ENCODE measurements around the gene KRT77.

The KRT77 gene

DNA sequence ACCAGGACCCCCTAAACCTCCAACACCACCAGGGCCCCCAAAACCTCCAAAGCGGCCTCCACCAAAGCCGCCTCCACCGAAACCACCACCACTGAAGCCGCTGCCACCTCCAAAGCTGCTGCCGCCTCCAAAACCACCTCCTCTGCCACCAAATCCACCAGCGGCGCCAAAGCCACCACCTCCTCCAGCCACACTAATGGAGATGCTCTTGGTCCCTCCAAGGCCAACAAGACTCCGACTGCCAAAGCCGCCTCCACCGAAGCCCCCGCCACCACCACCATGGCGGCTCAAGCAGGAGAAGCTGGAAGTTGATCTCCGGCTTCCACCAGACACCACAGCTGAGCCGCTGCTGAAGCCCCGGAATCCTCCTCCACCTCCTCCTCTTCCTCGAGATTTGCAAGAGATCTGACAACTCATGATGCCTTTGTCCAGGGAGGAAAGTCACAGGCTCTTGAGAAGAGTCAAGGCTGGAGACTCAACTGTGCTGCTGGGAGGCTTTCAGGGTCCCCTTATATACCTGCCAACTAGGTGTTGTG lies 51.5 kb downstream of the KRT77 start, which contains the start of gene KRT2:
Gene KRT2, minus strand, starts transcription at position 486 of the 536 bp plus-strand sequence. Its CDS starts 69 bp downstream, at position 417.
- DNase-seq = no peak
- Histone ChIP-seq H3K27ac (ENCODE audit: insufficient read depth, low read length, poor library complexity, severe bottlenecking) (no peak within 1 kb of the TSS), H3K4me1 (ENCODE audit: control insufficient read depth, insufficient read depth, low read length, poor library complexity, severe bottlenecking) (no peaks in the 10 kb centered on the region), H3K9me3 (ENCODE audit: control insufficient read depth, low read length) (no peaks in the 10 kb centered on the region), H3K36me3 (ENCODE audit: control insufficient read depth, insufficient read depth, low read length) (no peaks in the 10 kb centered on the region), H3K4me3 (ENCODE audit: insufficient read depth, low read depth, low read length, poor library complexity, severe bottlenecking) (no peak within 1 kb of the TSS), H3K27me3 (replicated peaks; ENCODE audit: control insufficient read depth, insufficient read depth, low read length, poor library complexity, severe bottlenecking) (no peaks in the 10 kb centered on the region)

DNA sequence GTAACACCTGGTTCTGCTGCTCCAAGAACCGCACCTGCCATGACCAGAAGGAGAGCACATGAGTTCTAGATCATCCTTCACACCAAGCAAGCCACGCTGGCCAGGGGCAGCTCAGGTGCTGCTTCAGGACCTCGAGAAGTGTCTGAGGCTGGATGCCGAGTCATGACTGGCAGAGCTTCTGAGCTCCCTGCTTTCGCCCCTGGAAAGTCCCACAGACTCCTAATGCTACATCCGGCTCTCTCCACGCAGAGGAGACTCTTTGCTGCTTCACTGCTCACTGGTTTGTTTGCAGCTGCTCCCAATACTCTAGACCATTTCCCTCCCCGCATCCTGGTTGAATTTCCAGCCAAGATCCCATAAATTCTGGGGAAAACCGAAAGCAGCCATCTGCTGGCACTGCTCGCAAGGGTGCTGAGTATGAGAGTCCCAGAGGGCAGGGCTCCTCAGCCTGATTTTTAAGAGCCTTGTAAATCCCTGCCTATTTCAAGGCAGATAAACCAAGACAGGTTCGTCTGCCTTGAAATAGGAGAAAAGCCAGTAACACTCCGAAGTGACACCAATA lies 52.7 kb downstream of the KRT77 start:
- DNase-seq = no peak
- H3K9me3 ChIP-seq (ENCODE audit: control insufficient read depth, low read length) = no peaks in the 10 kb centered on the region
- no peaks in the 10 kb centered on the region for H3K27me3 ChIP-seq (replicated peaks; ENCODE audit: control insufficient read depth, insufficient read depth, low read length, poor library complexity, severe bottlenecking)

DNA sequence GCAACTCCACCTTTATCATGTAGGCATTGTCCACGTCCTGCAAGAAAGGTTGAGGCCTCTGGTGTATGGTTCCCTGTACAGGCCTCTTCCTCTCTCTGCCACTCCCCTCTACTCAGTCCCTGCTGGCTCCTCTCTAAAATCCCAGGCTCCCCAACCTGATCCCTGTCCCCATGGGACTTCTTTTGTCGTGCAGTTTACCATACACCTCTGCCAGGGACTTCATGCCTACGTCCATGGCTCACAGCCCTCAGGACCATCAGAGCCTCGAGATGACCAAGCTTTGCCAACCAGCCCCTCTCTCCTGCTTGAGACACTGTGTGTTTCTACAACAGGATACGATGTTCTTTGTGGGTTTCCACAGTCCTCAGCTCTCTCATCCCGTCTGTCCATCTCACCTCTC lies 54.3 kb downstream of the KRT77 start:
- DNase-seq = no peak
- H3K27ac ChIP-seq (ENCODE audit: insufficient read depth, low read length, poor library complexity, severe bottlenecking) = no peak overlapping the region
- no peaks in the 10 kb centered on the region for H3K36me3 ChIP-seq (ENCODE audit: control insufficient read depth, insufficient read depth, low read length)
- H3K4me3 ChIP-seq (ENCODE audit: insufficient read depth, low read depth, low read length, poor library complexity, severe bottlenecking) = no peak overlapping the region
- H3K9me3 ChIP-seq (ENCODE audit: control insufficient read depth, low read length) = no peaks in the 10 kb centered on the region
- H3K27me3 ChIP-seq (replicated peaks; ENCODE audit: control insufficient read depth, insufficient read depth, low read length, poor library complexity, severe bottlenecking) = no peaks in the 10 kb centered on the region
- H3K4me1 ChIP-seq (ENCODE audit: control insufficient read depth, insufficient read depth, low read length, poor library complexity, severe bottlenecking) = peaks cover 9% of the 10 kb centered on the region

More for the DNA sequence above, 52.7 kb downstream of the KRT77 start:
- H3K27ac ChIP-seq (ENCODE audit: insufficient read depth, low read length, poor library complexity, severe bottlenecking) = no peak overlapping the region
- no peaks in the 10 kb centered on the region for H3K36me3 ChIP-seq (ENCODE audit: control insufficient read depth, insufficient read depth, low read length)
- H3K4me1 ChIP-seq (ENCODE audit: control insufficient read depth, insufficient read depth, low read length, poor library complexity, severe bottlenecking) = peaks cover 6% of the 10 kb centered on the region
- no peak overlapping the region for H3K4me3 ChIP-seq (ENCODE audit: insufficient read depth, low read depth, low read length, poor library complexity, severe bottlenecking)

DNA sequence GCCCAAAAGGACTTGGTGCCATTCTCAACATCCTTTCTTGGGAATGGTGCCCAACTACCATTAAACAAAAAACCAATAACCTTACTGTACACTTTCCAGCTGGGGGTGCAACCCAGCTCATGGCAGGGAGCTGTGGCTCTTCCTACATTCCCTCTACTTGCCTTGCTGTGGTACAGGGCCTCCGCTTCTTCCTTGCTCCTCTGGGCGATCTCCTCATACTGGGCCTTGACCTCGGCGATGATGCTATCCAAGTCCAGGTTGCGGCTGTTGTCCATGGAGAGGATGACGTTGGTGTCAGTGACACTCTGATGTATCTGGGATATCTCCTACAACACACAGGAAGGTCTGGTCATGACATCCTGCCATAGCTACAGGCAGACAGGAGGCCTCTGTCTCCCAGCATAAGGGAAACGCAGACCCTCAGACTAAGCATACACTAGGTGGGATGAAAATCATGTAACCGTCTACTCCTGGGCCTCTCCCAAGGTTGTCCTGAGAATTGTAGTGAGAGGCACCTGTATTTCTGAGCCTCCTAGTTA lies 55.2 kb downstream of the KRT77 start:
- peaks cover 9% of the 10 kb centered on the region for H3K4me1 ChIP-seq (ENCODE audit: control insufficient read depth, insufficient read depth, low read length, poor library complexity, severe bottlenecking)
- H3K27ac ChIP-seq (ENCODE audit: insufficient read depth, low read length, poor library complexity, severe bottlenecking) = no peak overlapping the region
- no peaks in the 10 kb centered on the region for H3K9me3 ChIP-seq (ENCODE audit: control insufficient read depth, low read length)
- no peaks in the 10 kb centered on the region for H3K27me3 ChIP-seq (replicated peaks; ENCODE audit: control insufficient read depth, insufficient read depth, low read length, poor library complexity, severe bottlenecking)
- DNase-seq = no peak
- no peaks in the 10 kb centered on the region for H3K36me3 ChIP-seq (ENCODE audit: control insufficient read depth, insufficient read depth, low read length)
- H3K4me3 ChIP-seq (ENCODE audit: insufficient read depth, low read depth, low read length, poor library complexity, severe bottlenecking) = no peak overlapping the region

DNA sequence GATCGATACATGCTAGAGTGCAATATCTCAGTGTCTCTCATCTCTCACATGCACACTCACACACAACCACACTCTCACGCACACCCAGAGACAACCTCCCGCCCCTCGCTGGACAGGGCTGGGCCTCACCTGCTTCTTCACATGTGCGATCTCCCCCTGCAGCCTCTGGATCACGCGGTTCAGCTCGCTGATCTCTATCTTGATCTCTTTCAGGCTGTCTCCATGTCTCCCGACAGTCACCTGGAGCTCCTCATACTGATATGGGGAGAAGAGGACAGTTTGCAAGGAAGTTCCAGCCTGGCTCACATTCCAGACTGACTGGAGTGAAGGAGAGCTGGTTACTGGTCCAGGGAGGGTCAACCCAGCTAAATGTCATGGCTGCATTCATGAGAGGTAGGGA lies 55.7 kb downstream of the KRT77 start:
- no peaks in the 10 kb centered on the region for H3K36me3 ChIP-seq (ENCODE audit: control insufficient read depth, insufficient read depth, low read length)
- H3K27ac ChIP-seq (ENCODE audit: insufficient read depth, low read length, poor library complexity, severe bottlenecking) = no peak overlapping the region
- DNase-seq = no peak
- no peak overlapping the region for H3K4me3 ChIP-seq (ENCODE audit: insufficient read depth, low read depth, low read length, poor library complexity, severe bottlenecking)
- peaks cover 9% of the 10 kb centered on the region for H3K4me1 ChIP-seq (ENCODE audit: control insufficient read depth, insufficient read depth, low read length, poor library complexity, severe bottlenecking)
- H3K9me3 ChIP-seq (ENCODE audit: control insufficient read depth, low read length) = no peaks in the 10 kb centered on the region
- no peaks in the 10 kb centered on the region for H3K27me3 ChIP-seq (replicated peaks; ENCODE audit: control insufficient read depth, insufficient read depth, low read length, poor library complexity, severe bottlenecking)

DNA sequence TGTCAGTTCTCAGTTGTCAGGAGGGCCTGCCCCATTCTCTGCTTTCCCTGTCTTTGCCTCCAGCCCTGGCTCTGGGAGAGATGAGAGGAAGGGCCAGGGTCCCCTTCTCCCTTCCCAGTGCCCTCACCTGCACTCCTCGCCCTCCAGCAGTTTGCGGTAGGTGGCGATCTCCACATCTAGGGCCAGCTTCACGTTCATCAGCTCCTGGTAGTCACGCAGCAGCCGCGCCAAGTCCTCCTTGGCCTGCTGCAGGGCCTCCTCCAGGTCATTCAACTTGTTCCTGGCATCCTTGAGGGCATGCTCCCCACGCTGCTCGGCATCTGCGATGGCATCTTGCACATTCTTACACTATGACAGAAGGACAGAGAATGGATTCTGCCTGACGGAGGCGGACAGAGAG lies 56.7 kb downstream of the KRT77 start:
- Histone ChIP-seq H3K4me1 (ENCODE audit: control insufficient read depth, insufficient read depth, low read length, poor library complexity, severe bottlenecking) (peaks cover 12% of the 10 kb centered on the region), H3K27ac (ENCODE audit: insufficient read depth, low read length, poor library complexity, severe bottlenecking) (peak overlapping the region; percentile 50), H3K4me3 (ENCODE audit: insufficient read depth, low read depth, low read length, poor library complexity, severe bottlenecking) (no peak overlapping the region), H3K9me3 (ENCODE audit: control insufficient read depth, low read length) (no peaks in the 10 kb centered on the region), H3K27me3 (replicated peaks; ENCODE audit: control insufficient read depth, insufficient read depth, low read length, poor library complexity, severe bottlenecking) (no peaks in the 10 kb centered on the region), H3K36me3 (ENCODE audit: control insufficient read depth, insufficient read depth, low read length) (no peaks in the 10 kb centered on the region)
- DNase-seq = no peak

DNA sequence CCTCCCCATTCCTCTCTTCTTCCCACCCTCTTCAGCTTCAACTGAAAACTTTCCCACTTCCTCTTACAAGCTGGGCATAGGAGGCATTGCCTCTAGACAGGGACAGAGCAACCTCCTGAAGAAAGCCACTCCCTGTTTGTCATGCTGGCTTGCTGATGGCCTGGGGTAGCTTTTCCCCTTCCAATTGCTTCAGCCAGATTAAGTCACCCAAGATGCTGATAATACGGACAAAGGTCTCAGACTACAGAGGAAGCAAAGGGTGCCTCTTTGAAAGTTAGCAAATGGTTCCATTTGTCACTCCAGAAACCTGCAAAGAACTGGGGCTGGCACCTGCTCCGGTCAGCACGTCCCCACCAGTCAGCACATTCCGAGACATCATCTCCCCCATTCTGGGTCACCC lies 57.3 kb downstream of the KRT77 start:
- Histone ChIP-seq H3K36me3 (ENCODE audit: control insufficient read depth, insufficient read depth, low read length) (no peaks in the 10 kb centered on the region), H3K9me3 (ENCODE audit: control insufficient read depth, low read length) (no peaks in the 10 kb centered on the region), H3K4me1 (ENCODE audit: control insufficient read depth, insufficient read depth, low read length, poor library complexity, severe bottlenecking) (peaks cover 12% of the 10 kb centered on the region), H3K4me3 (ENCODE audit: insufficient read depth, low read depth, low read length, poor library complexity, severe bottlenecking) (no peak overlapping the region), H3K27ac (ENCODE audit: insufficient read depth, low read length, poor library complexity, severe bottlenecking) (peak overlapping the region; percentile 50), H3K27me3 (replicated peaks; ENCODE audit: control insufficient read depth, insufficient read depth, low read length, poor library complexity, severe bottlenecking) (no peaks in the 10 kb centered on the region)
- DNase-seq = no peak

DNA sequence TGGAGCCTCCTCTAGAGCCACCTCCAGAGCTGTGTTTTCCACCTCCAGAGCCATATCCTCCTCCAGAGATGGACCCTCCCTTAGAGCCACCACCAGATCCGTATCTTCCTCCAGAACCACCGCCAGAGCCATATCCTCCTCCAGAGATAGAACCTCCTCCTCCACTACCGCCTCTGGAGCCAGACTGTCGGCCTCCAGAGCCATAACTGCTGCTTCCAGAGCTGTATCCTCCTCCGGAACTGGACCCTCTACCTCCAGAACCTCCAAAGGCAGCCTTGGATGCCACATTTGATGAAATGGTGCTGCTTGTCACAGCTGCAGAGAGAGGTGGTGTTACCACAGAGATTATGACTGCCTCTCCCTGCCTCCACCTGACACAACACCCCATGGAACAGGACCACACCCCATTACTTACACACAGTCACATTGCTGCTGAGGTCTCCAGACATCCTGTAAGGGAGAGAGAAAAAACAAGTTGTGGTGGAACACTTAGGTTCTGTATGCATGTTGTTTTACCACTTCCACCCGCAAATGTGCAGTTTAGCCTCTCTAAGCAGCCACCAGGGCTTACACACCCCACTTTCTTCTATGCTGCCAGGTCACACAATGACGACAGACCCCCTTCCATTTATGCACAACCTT lies 58.1 kb downstream of the KRT77 start:
- H3K4me1 ChIP-seq (ENCODE audit: control insufficient read depth, insufficient read depth, low read length, poor library complexity, severe bottlenecking) = peaks cover 12% of the 10 kb centered on the region
- no peaks in the 10 kb centered on the region for H3K36me3 ChIP-seq (ENCODE audit: control insufficient read depth, insufficient read depth, low read length)
- H3K27ac ChIP-seq (ENCODE audit: insufficient read depth, low read length, poor library complexity, severe bottlenecking) = peak overlapping the region; percentile 50
- peak in 2 of 3 donors; percentile 9 to 20 for DNase-seq
- no peak overlapping the region for H3K4me3 ChIP-seq (ENCODE audit: insufficient read depth, low read depth, low read length, poor library complexity, severe bottlenecking)
- H3K27me3 ChIP-seq (replicated peaks; ENCODE audit: control insufficient read depth, insufficient read depth, low read length, poor library complexity, severe bottlenecking) = no peaks in the 10 kb centered on the region
- H3K9me3 ChIP-seq (ENCODE audit: control insufficient read depth, low read length) = no peaks in the 10 kb centered on the region

DNA sequence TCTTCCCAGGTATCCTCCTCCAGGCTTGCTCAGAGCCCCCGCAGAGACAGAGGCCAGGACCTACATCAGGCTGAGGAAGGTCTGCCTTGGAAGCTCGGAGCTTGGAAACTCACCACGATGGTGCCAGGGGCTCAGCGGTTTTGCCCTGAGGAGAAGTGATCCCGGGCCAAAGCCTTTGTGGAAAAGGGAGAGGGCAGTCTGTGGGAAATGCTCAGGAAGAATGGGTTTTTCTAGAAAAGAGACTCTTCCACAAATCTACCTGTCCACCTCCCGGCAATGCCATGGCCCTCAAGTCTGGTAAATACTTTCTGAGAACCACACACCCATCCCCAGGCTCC lies 59.3 kb downstream of the KRT77 start:
- no peaks in the 10 kb centered on the region for H3K27me3 ChIP-seq (replicated peaks; ENCODE audit: control insufficient read depth, insufficient read depth, low read length, poor library complexity, severe bottlenecking)
- H3K4me3 ChIP-seq (ENCODE audit: insufficient read depth, low read depth, low read length, poor library complexity, severe bottlenecking) = no peak overlapping the region
- H3K27ac ChIP-seq (ENCODE audit: insufficient read depth, low read length, poor library complexity, severe bottlenecking) = no peak overlapping the region
- H3K4me1 ChIP-seq (ENCODE audit: control insufficient read depth, insufficient read depth, low read length, poor library complexity, severe bottlenecking) = peaks cover 12% of the 10 kb centered on the region
- no peak for DNase-seq
- no peaks in the 10 kb centered on the region for H3K36me3 ChIP-seq (ENCODE audit: control insufficient read depth, insufficient read depth, low read length)
- H3K9me3 ChIP-seq (ENCODE audit: control insufficient read depth, low read length) = no peaks in the 10 kb centered on the region

All from effector memory CD4-positive, alpha-beta T cell (primary cell).